GM11168 (cell line): ENCODE data around the gene METTL3.

ENCODE experiments used
- in situ Hi-C: fragments of 300-500 bp; cut with MboI; formaldehyde crosslinking; loops from one replicate; pipeline ENCODE4 v1.12.0; 2022; ENCODE audit warnings: low sequenced_read_pairs; ENCODE audit not compliant: unreplicated experiment

Gene METTL3

GRCh38 chr14:21528381-21529348, 17.5 kb upstream of the METTL3 start:
- in situ Hi-C loops, result no loop called here

- in situ Hi-C loops, result no loop called here
These were observed 16.2 kb upstream of the METTL3 start for GRCh38 chr14:21527318-21527679.

GRCh38 chr14:21526672-21527317, 15.7 kb upstream of the METTL3 start:
- in situ Hi-C loops, result no loop called here

GRCh38 chr14:21525962-21526671, 15.0 kb upstream of the METTL3 start, which contains the start of gene SALL2:
Gene SALL2, minus strand, starts transcription at chr14:21526346. Its CDS starts 219 bp downstream, at chr14:21526127.
- in situ Hi-C loops, result no loop called here

- in situ Hi-C loops, result no loop called here
These were observed 14.4 kb upstream of the METTL3 start for GRCh38 chr14:21525571-21525961.

- in situ Hi-C loops, result no loop called here
These were observed 13.7 kb upstream of the METTL3 start for GRCh38 chr14:21524575-21525490.

- in situ Hi-C loops, result no loop called here
These were observed 12.1 kb upstream of the METTL3 start for GRCh38 chr14:21523203-21523602.

GRCh38 chr14:21521501-21521900, 10.4 kb upstream of the METTL3 start:
- in situ Hi-C loops, result no loop called here

- in situ Hi-C loops, result no loop called here
These were observed 9.6 kb upstream of the METTL3 start for GRCh38 chr14:21520767-21521166.

GRCh38 chr14:21518725-21519124, 7.6 kb upstream of the METTL3 start:
- in situ Hi-C loops, result no loop called here

GRCh38 chr14:21514341-21514740, 3.2 kb upstream of the METTL3 start:
- in situ Hi-C loops, result no loop called here

GRCh38 chr14:21509432-21510143, 1.6 kb downstream of the METTL3 start:
- in situ Hi-C loops, result no loop called here

GRCh38 chr14:21506557-21506956, 4.6 kb downstream of the METTL3 start:
- in situ Hi-C loops, result no loop called here

GRCh38 chr14:21505012-21505553, 6.1 kb downstream of the METTL3 start:
- in situ Hi-C loops, result no loop called here

GRCh38 chr14:21503376-21503775, 7.8 kb downstream of the METTL3 start:
- in situ Hi-C loops, result loop anchor here (5.0 kb wide), 1 partner anchor 54 kb away; no protein-coding TSS in a partner anchor

GRCh38 chr14:21501568-21501967, 9.6 kb downstream of the METTL3 start:
- in situ Hi-C loops, result loop anchor here (5.0 kb wide), 1 partner anchor 56 kb away; no protein-coding TSS in a partner anchor

GRCh38 chr14:21498540-21499526, 12.3 kb downstream of the METTL3 start:
- in situ Hi-C loops, result no loop called here

GRCh38 chr14:21496453-21496852, 14.7 kb downstream of the METTL3 start:
- in situ Hi-C loops, result no loop called here
